ENCODE data around the gene KRTAP9-7.

GRCh38 chr17:41294016-41294415 lies 18.5 kb downstream of the KRTAP9-7 start:
- TF ChIP-seq, protein P1, sequence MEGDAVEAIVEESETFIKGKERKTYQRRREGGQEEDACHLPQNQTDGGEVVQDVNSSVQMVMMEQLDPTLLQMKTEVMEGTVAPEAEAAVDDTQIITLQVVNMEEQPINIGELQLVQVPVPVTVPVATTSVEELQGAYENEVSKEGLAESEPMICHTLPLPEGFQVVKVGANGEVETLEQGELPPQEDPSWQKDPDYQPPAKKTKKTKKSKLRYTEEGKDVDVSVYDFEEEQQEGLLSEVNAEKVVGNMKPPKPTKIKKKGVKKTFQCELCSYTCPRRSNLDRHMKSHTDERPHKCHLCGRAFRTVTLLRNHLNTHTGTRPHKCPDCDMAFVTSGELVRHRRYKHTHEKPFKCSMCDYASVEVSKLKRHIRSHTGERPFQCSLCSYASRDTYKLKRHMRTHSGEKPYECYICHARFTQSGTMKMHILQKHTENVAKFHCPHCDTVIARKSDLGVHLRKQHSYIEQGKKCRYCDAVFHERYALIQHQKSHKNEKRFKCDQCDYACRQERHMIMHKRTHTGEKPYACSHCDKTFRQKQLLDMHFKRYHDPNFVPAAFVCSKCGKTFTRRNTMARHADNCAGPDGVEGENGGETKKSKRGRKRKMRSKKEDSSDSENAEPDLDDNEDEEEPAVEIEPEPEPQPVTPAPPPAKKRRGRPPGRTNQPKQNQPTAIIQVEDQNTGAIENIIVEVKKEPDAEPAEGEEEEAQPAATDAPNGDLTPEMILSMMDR (IDR thresholded peaks at IDR 0.05; ENCODE audit: low read depth, low read length): no peak
- no peak for TF ChIP-seq POLR2A (IDR thresholded peaks at IDR 0.05; ENCODE audit: extremely low read depth, insufficient read length)
- TF ChIP-seq, protein P2, sequence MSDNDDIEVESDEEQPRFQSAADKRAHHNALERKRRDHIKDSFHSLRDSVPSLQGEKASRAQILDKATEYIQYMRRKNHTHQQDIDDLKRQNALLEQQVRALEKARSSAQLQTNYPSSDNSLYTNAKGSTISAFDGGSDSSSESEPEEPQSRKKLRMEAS (IDR thresholded peaks at IDR 0.05; ENCODE audit: low read depth, low read length): no peak

Data from NB4 (cell line).